ENCODE measurements around the gene MPC2. TPM values are rescaled to one million over a fixed set of nuclear protein-coding genes. Genes with fewer than 3 reads are reported as not detected.

Gene MPC2
- total and polyA plus RNA-seq, 3 experiments from 2014 or later: 56.1 to 92.4 (median 57.0) TPM

DNA sequence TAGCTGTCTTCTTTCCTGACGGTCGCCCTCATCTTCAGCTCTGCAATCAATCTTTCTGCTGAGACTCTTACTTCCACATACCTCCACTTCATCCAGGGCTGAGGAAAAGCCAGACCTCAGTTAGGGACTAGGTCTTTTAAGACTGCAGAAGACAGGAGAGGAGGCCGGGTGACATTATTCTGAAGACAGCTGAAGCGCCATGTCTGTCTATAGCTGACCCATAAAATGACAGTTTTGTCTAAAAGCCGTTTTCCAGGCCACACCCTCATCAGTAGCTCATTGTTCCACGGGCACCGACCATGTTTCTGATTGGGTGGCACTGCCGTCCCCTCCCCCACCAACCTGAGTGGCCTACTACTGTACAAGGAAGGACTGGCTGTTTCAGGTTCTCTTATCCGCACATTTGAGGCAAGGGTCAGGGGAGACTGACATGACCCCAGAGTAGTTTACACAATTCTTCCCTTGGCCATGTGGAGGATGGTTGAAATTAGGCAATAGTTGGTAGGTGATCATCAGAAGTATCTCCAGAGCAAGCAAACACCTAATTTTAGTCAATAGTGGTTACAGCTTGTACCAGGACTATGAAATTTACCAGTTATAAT lies 22.9 kb downstream of the MPC2 start, which contains the start of gene ADCY10:
TSS of gene ADCY10 (minus strand) at position 240 of the 602 bp plus-strand sequence. CDS start 8,994 bp downstream, outside the sequence.
- peak within 1 kb of the TSS in 1 of 8 donors; percentile 32 for H3K27ac Mint-ChIP-seq
- Histone ChIP-seq H3K9me3 (ENCODE audit: low read length) (no peaks in the 10 kb centered on the region), H3K36me3 (ENCODE audit: insufficient read depth, low read length) (no peaks in the 10 kb centered on the region), H3K27ac (ENCODE audit: low read depth, low read length) (no peak within 1 kb of the TSS), H3K4me3 (ENCODE audit: low read length) (no peak within 1 kb of the TSS), H3K27me3 (ENCODE audit: insufficient read depth, low read length, poor library complexity, severe bottlenecking) (no peaks in the 10 kb centered on the region), H3K4me1 (ENCODE audit: insufficient read depth, low read length) (no peaks in the 10 kb centered on the region)
- H3K4me3 Mint-ChIP-seq: no peak within 1 kb of the TSS
- H3K36me3 Mint-ChIP-seq: peaks cover 10 to 28% (median 12%) of the 10 kb centered on the region in 3 donors
- H3K4me1 Mint-ChIP-seq: no peaks in the 10 kb centered on the region
- CTCF ChIA-PET: interaction anchor here (1.0 to 2.2 kb wide), 2 partner anchors 9 to 21 kb away, joined by 3 to 7 read pairs; no protein-coding TSS in a partner anchor
- H3K27me3 Mint-ChIP-seq: peaks cover 3 to 5% of the 10 kb centered on the region in 2 donors
- no peak for DNase-seq
- POLR2A ChIA-PET: no interaction called here
- peaks cover 4 to 9% (median 6%) of the 10 kb centered on the region in 5 donors for H3K9me3 Mint-ChIP-seq

DNA sequence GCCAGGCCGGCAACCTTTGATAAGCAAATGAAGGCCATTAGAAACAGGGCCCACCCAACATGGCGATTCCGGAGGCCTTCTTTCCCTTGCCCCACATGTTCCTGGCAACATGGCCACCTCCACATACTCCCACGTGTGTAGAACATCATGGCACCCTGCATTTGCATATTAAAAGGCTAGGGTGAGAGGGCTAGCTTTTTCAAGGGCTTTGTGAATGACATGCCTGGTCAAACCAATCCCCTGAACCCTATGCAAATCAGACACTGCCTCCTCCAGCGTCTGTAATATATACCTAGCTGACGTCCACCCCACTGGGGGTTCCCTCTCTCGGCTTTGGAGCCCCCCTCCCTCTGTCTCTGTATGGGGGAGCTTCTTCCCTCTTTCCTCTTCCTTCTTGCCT lies 24.6 kb downstream of the MPC2 start:
- no peak for DNase-seq
- no peak overlapping the region for H3K4me3 ChIP-seq (ENCODE audit: low read length)
- no peaks in the 10 kb centered on the region for H3K27me3 ChIP-seq (ENCODE audit: insufficient read depth, low read length, poor library complexity, severe bottlenecking)
- Mint-ChIP-seq H3K27me3 (peaks cover 5 to 15% of the 10 kb centered on the region in 2 donors), H3K9me3 (peaks cover 6 to 15% (median 8%) of the 10 kb centered on the region in 5 donors), H3K36me3 (peaks cover 10 to 16% (median 12%) of the 10 kb centered on the region in 3 donors), H3K27ac (no peak overlapping the region), H3K4me1 (no peaks in the 10 kb centered on the region), H3K4me3 (no peak overlapping the region)
- H3K36me3 ChIP-seq (ENCODE audit: insufficient read depth, low read length): no peaks in the 10 kb centered on the region
- H3K4me1 ChIP-seq (ENCODE audit: insufficient read depth, low read length): no peaks in the 10 kb centered on the region
- H3K27ac ChIP-seq (ENCODE audit: low read depth, low read length): no peak overlapping the region
- no peaks in the 10 kb centered on the region for H3K9me3 ChIP-seq (ENCODE audit: low read length)
- ChIA-PET CTCF (no interaction called here), POLR2A (no interaction called here)

DNA sequence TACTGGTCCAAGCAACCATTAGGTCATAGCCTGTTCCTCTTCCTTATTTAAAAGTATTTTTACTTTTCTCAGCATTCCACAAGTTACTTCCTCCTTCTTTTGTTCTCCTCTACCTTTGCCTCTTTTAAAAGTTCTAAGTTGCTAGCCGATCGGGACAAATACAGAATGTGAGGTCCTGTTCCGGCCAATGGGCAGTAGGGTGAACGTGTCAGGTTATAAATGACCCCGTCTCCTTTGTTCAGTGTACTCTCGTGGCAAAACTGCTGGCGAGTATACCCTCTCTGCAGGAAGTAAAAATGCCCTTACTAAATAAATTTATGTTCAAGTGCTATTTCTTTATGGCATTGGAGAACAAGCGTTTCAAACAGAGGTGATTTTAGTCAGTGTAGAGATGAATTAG lies 25.5 kb downstream of the MPC2 start:
- no peaks in the 10 kb centered on the region for H3K36me3 ChIP-seq (ENCODE audit: insufficient read depth, low read length)
- no peaks in the 10 kb centered on the region for H3K4me1 Mint-ChIP-seq
- ChIA-PET CTCF (no interaction called here), POLR2A (no interaction called here)
- no peak overlapping the region for H3K4me3 Mint-ChIP-seq
- no peak overlapping the region for H3K27ac ChIP-seq (ENCODE audit: low read depth, low read length)
- no peak overlapping the region for H3K27ac Mint-ChIP-seq
- no peak overlapping the region for H3K4me3 ChIP-seq (ENCODE audit: low read length)
- H3K9me3 ChIP-seq (ENCODE audit: low read length): no peaks in the 10 kb centered on the region
- H3K4me1 ChIP-seq (ENCODE audit: insufficient read depth, low read length): no peaks in the 10 kb centered on the region
- H3K27me3 Mint-ChIP-seq: peaks cover 11 to 21% of the 10 kb centered on the region in 2 donors
- H3K36me3 Mint-ChIP-seq: peaks cover 6 to 9% (median 7%) of the 10 kb centered on the region in 3 donors
- peaks cover 6 to 15% (median 10%) of the 10 kb centered on the region in 5 donors for H3K9me3 Mint-ChIP-seq
- DNase-seq: no peak
- no peaks in the 10 kb centered on the region for H3K27me3 ChIP-seq (ENCODE audit: insufficient read depth, low read length, poor library complexity, severe bottlenecking)

DNA sequence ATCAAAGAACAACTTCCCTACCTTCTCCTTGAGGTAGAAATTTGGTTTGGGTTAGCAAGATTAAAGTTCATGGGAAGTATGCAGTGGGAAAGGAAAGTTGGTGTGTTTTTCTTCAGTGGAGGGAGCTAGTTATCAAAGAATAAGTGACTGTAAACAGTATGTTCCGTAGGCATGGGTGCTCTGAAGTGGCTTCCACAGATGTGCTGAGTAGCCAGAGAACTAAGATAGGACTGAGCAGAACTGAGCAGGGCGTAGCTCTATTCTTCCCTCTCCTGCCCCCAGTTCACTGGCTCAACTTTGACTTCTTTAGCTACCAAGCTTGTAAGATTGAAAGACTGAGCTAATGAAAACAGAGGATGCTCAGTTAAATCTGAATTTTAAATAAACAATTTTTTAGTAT lies 26.3 kb downstream of the MPC2 start:
- Histone ChIP-seq H3K36me3 (ENCODE audit: insufficient read depth, low read length) (no peaks in the 10 kb centered on the region), H3K9me3 (ENCODE audit: low read length) (no peaks in the 10 kb centered on the region), H3K27ac (ENCODE audit: low read depth, low read length) (no peak overlapping the region), H3K4me1 (ENCODE audit: insufficient read depth, low read length) (no peaks in the 10 kb centered on the region), H3K27me3 (ENCODE audit: insufficient read depth, low read length, poor library complexity, severe bottlenecking) (no peaks in the 10 kb centered on the region), H3K4me3 (ENCODE audit: low read length) (no peak overlapping the region)
- H3K4me1 Mint-ChIP-seq: no peaks in the 10 kb centered on the region
- CTCF ChIA-PET: no interaction called here
- DNase-seq: no peak
- peaks cover 6 to 15% (median 10%) of the 10 kb centered on the region in 5 donors for H3K9me3 Mint-ChIP-seq
- no peak overlapping the region for H3K4me3 Mint-ChIP-seq
- H3K36me3 Mint-ChIP-seq: peaks cover 3 to 6% (median 5%) of the 10 kb centered on the region in 3 donors
- POLR2A ChIA-PET: interaction anchor here (0.6 kb wide), 1 partner anchor 138 kb away, joined by 3 read pairs; no protein-coding TSS in a partner anchor
- H3K27me3 Mint-ChIP-seq: peaks cover 11 to 21% of the 10 kb centered on the region in 2 donors
- H3K27ac Mint-ChIP-seq: no peak overlapping the region

DNA sequence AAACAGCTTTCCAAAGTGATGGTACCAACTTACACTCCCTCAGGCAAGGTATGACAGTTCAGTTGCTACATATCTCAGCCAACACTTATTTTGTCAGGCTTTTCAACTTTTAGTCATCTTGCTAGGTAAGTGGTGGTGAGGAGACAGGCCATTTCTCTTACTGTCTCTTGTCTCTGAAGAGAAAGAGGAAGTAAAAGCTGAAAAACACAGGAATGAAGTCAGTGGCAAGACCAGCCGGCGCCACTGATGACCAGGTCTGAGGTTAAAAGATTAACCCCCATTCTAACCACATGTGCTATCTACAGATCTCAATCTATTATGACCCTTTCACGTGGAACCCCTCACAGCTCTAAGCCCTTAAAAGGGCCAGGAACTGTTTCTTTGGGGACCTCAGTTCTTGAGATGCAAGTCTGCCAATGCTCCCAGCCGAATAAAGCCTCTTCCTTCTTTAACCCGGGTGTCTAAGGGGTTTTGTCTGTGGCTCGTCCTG lies 27.1 kb downstream of the MPC2 start:
- no peak overlapping the region for H3K4me3 ChIP-seq (ENCODE audit: low read length)
- Mint-ChIP-seq H3K36me3 (peaks cover 3 to 6% (median 4%) of the 10 kb centered on the region in 3 donors), H3K27me3 (peaks cover 11 to 28% of the 10 kb centered on the region in 2 donors), H3K4me1 (no peaks in the 10 kb centered on the region), H3K9me3 (peaks cover 6 to 15% (median 10%) of the 10 kb centered on the region in 5 donors), H3K4me3 (no peak overlapping the region), H3K27ac (no peak overlapping the region)
- H3K27ac ChIP-seq (ENCODE audit: low read depth, low read length): no peak overlapping the region
- ChIA-PET POLR2A (interaction anchor here (0.6 kb wide), 1 partner anchor 138 kb away, joined by 3 read pairs; no protein-coding TSS in a partner anchor), CTCF (no interaction called here)
- H3K9me3 ChIP-seq (ENCODE audit: low read length): no peaks in the 10 kb centered on the region
- H3K4me1 ChIP-seq (ENCODE audit: insufficient read depth, low read length): no peaks in the 10 kb centered on the region
- no peak for DNase-seq
- no peaks in the 10 kb centered on the region for H3K36me3 ChIP-seq (ENCODE audit: insufficient read depth, low read length)
- H3K27me3 ChIP-seq (ENCODE audit: insufficient read depth, low read length, poor library complexity, severe bottlenecking): no peaks in the 10 kb centered on the region

DNA sequence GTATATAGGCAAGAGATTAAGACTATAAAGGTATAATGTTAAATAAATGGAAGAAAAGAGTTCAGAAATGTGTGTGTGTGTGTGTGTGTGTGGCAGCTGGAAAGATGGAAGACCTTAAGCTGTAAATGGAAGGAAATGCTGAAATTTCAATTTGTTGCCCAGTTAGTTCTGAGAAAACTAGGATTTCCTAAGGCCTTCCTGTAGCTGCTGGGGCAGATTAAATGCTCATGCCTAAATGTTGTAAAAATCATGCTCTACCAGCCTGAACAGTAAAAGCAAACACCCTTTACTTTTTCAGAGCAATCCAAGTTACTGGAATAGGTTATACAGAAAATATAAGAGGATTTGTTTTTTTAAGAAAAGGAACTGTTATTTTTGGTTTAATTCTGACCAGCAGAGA lies 31.2 kb downstream of the MPC2 start:
- Mint-ChIP-seq H3K9me3 (peaks cover 6 to 15% (median 10%) of the 10 kb centered on the region in 5 donors), H3K4me1 (no peaks in the 10 kb centered on the region), H3K27ac (no peak overlapping the region), H3K27me3 (peaks cover 14 to 42% of the 10 kb centered on the region in 2 donors), H3K36me3 (peaks cover 0 to 6% (median 4%) of the 10 kb centered on the region in 3 donors), H3K4me3 (no peak overlapping the region)
- Histone ChIP-seq H3K27ac (ENCODE audit: low read depth, low read length) (no peak overlapping the region), H3K27me3 (ENCODE audit: insufficient read depth, low read length, poor library complexity, severe bottlenecking) (no peaks in the 10 kb centered on the region), H3K4me3 (ENCODE audit: low read length) (no peak overlapping the region), H3K36me3 (ENCODE audit: insufficient read depth, low read length) (no peaks in the 10 kb centered on the region), H3K9me3 (ENCODE audit: low read length) (no peaks in the 10 kb centered on the region), H3K4me1 (ENCODE audit: insufficient read depth, low read length) (no peaks in the 10 kb centered on the region)
- no peak for DNase-seq
- CTCF ChIA-PET: no interaction called here
- POLR2A ChIA-PET: no interaction called here

DNA sequence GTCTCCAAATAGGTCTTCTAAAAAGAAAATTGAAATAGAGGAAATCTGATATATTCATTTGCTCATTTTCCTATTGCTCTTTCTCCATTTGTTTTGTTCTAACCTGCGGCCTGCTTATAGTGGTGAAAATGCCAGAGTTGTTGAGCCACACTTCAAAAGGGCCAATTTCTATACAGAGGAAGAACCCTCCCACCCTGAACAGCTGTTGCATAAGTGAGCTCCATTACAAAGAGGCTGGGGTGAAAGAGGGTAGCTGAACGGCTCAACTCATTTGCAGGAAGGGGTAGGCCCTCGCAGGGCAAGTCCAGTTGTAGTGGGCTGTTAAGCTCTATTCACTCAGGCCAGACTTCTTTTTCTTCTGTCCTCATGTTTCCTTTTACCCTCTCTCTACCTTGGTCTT lies 31.7 kb downstream of the MPC2 start:
- Mint-ChIP-seq H3K27me3 (peaks cover 11 to 39% of the 10 kb centered on the region in 2 donors), H3K4me3 (no peak overlapping the region), H3K36me3 (peaks cover 0 to 3% (median 2%) of the 10 kb centered on the region in 3 donors), H3K9me3 (peaks cover 4 to 15% (median 7%) of the 10 kb centered on the region in 5 donors), H3K4me1 (no peaks in the 10 kb centered on the region), H3K27ac (no peak overlapping the region)
- Histone ChIP-seq H3K4me3 (ENCODE audit: low read length) (no peak overlapping the region), H3K27ac (ENCODE audit: low read depth, low read length) (no peak overlapping the region), H3K27me3 (ENCODE audit: insufficient read depth, low read length, poor library complexity, severe bottlenecking) (no peaks in the 10 kb centered on the region), H3K4me1 (ENCODE audit: insufficient read depth, low read length) (no peaks in the 10 kb centered on the region), H3K36me3 (ENCODE audit: insufficient read depth, low read length) (no peaks in the 10 kb centered on the region), H3K9me3 (ENCODE audit: low read length) (no peaks in the 10 kb centered on the region)
- no peak for DNase-seq
- POLR2A ChIA-PET: no interaction called here
- CTCF ChIA-PET: interaction anchor here (0.8 kb wide), 1 partner anchor 9 kb away, joined by 3 read pairs; the partner anchor contains the start of gene ADCY10

DNA sequence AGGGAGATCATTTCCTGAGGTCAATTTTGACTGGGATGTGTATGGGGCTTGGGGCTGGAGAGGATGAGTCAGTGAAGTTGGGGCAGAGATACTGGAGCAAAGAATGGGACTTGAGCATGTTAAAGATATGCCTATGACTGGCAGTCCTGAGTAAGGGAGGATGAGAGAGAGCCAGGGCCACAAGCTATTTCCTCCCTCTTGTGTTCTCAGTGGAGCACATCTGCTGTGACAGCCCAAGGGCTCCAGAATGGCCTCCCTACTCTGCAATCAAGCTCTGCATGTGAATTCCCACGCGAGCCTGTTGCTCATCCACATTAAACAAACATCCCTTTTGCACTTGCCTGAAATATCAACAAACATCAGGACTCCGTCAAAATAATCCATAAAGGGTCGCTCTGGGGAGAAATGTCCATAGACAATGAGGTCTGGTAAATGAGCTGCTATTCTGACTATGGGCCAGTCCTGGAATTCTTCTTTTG lies 32.2 kb downstream of the MPC2 start:
- H3K9me3 ChIP-seq (ENCODE audit: low read length): no peaks in the 10 kb centered on the region
- no peak overlapping the region for H3K27ac Mint-ChIP-seq
- no peaks in the 10 kb centered on the region for H3K27me3 ChIP-seq (ENCODE audit: insufficient read depth, low read length, poor library complexity, severe bottlenecking)
- ChIA-PET CTCF (interaction anchor here (0.8 kb wide), 1 partner anchor 9 kb away, joined by 3 read pairs; the partner anchor contains the start of gene ADCY10), POLR2A (no interaction called here)
- no peaks in the 10 kb centered on the region for H3K4me1 ChIP-seq (ENCODE audit: insufficient read depth, low read length)
- H3K36me3 ChIP-seq (ENCODE audit: insufficient read depth, low read length): no peaks in the 10 kb centered on the region
- no peak overlapping the region for H3K4me3 ChIP-seq (ENCODE audit: low read length)
- H3K27ac ChIP-seq (ENCODE audit: low read depth, low read length): no peak overlapping the region
- H3K4me1 Mint-ChIP-seq: no peaks in the 10 kb centered on the region
- DNase-seq: no peak
- H3K27me3 Mint-ChIP-seq: peaks cover 11 to 36% of the 10 kb centered on the region in 2 donors
- no peak overlapping the region for H3K4me3 Mint-ChIP-seq
- H3K9me3 Mint-ChIP-seq: peaks cover 0 to 11% (median 4%) of the 10 kb centered on the region in 5 donors
- no peaks in the 10 kb centered on the region for H3K36me3 Mint-ChIP-seq

Data from CD8-positive, alpha-beta memory T cell (primary cell).